ENCODE results near the gene CHRNG.

CHRNG gene, protein sequence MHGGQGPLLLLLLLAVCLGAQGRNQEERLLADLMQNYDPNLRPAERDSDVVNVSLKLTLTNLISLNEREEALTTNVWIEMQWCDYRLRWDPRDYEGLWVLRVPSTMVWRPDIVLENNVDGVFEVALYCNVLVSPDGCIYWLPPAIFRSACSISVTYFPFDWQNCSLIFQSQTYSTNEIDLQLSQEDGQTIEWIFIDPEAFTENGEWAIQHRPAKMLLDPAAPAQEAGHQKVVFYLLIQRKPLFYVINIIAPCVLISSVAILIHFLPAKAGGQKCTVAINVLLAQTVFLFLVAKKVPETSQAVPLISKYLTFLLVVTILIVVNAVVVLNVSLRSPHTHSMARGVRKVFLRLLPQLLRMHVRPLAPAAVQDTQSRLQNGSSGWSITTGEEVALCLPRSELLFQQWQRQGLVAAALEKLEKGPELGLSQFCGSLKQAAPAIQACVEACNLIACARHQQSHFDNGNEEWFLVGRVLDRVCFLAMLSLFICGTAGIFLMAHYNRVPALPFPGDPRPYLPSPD

DNA sequence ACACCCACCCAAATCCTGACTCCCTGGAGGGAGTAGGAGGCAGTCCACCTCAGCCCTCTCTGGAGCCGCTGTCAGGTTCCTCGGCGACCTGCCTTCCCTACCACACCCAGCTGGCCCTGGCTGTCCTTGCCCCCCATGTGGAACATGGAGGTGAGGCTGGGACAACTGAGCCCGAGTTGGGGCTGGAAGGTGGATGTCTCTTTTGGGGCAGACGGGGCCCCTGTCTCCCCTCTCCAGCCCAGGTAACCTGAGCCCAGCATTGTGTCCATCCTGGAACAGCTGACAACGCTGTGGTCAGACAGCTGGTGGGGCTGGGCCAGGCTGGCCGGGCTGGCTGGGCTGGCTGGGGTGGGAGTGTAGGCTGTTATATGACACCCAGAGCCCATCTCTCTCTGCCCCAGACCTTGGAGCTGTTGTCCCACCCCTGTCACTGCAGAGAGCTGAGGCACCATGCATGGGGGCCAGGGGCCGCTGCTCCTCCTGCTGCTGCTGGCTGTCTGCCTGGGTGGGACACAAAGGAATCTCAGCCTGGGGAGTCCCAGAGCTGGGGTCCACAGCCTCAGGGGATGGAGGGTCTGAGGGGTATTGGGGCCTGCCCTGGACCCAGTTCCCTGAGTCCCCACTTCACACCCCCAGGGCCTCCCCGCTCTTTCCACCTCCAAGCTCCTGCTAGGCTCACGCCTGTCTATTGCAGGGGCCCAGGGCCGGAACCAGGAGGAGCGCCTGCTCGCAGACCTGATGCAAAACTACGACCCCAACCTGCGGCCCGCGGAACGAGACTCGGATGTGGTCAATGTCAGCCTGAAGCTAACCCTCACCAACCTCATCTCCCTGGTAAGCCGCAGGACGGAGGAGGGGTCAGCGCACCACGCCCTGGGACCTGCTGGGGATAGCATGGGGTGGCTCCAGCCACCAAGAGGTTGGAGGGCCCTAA lies at the start of gene CHRNG:
TSS of gene CHRNG (plus strand) at position 395 of the 934 bp plus-strand sequence. CDS start at position 451, 56 bp downstream.
- H3K9ac ChIP-seq (ENCODE audit: low read length), result no peak within 1 kb of the TSS
- H3K9me3 ChIP-seq (ENCODE audit: control insufficient read depth, low read length), result no peaks in the 10 kb centered on the region
- H3K4me3 ChIP-seq (ENCODE audit: low read length), result no peak within 1 kb of the TSS
- H3K36me3 ChIP-seq (ENCODE audit: control insufficient read depth, insufficient read depth, low read length), result no peaks in the 10 kb centered on the region
- H3K27me3 ChIP-seq (ENCODE audit: control insufficient read depth, insufficient read depth, low read length), result peaks cover 14% of the 10 kb centered on the region
- H3K4me1 ChIP-seq (ENCODE audit: control insufficient read depth, insufficient read depth, low read length), result peaks cover 6% of the 10 kb centered on the region

DNA sequence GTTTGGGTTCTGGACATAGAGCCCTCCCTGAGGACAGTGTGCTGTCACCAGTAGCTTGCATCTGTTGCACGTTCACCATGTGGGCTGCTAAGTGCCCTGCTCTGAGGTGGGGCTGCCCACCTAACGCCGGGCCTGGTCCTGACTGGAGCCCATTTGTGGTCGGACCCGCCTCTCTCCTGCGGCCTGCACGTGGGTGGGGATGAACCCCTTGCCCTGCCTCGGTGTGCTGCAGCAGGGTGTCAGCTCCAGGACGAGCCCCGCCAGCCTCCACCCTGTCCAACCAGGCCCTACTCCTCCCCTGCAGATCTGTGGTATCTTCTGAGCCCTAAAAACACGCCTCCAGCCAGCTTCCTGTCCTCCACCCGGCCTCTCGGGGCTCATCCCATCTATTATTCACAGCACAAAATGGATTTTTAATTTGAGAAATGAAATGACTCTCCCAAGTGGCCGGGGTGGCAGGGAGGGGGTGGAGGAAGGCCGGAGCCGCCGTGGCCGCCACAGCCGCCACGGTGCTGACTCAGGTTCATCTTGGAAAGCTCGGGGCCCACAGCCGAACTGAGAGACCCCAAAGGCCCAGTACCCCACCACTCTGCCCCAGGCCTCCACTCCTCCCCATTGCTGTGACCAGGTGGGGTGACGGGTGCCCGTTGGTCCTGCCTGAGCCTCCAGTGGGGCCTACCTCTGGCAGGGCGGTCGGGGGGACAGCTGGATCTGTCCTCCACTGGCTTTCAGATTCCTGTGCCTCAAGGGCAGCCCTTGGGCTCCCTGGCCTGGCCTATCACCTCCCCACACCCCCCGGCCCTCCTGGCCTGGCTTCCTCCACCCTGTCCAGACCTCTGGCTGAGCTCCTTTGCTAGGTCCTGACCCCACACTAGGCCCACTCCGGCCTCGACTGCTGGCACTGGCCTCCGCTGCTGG lies 49.0 kb upstream of the CHRNG start:
- H3K9me3 ChIP-seq (ENCODE audit: control insufficient read depth, low read length), result no peaks in the 10 kb centered on the region
- H3K27me3 ChIP-seq (ENCODE audit: control insufficient read depth, insufficient read depth, low read length), result peaks cover 45% of the 10 kb centered on the region
- no peaks in the 10 kb centered on the region for H3K36me3 ChIP-seq (ENCODE audit: control insufficient read depth, insufficient read depth, low read length)
- no peaks in the 10 kb centered on the region for H3K4me1 ChIP-seq (ENCODE audit: control insufficient read depth, insufficient read depth, low read length)
- H3K9ac ChIP-seq (ENCODE audit: low read length), result no peak overlapping the region
- no peak overlapping the region for H3K4me3 ChIP-seq (ENCODE audit: low read length)

DNA sequence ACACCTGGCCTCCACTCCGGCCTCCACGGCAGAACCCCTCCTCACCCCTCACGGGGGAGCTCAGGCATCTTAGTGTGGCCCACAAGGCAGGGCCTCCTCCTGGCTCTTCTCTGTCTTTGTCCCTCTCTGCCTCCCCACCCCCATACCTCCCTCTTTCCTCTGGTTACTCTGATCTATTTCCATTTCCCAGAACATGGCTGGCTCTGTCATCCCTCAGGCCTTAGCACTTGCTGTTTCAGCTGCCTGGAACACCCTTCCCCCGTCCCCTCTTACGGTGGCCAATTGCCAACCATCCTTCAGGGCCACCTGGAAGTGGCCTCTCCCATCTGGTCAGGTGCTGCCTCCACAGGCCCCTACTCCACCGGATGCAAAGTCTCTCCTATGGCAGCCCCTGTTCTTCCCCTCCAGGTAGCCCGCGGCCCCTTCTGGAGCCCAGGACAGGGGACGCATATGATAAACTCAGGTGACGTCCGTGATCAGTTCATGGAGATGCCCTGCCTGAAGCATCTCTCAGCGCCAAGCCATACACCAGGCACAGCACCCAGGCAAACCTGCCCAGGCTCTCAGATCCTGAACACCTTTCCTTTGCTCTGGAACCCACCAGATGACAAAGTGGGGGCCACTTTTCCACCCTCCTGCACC lies 48.2 kb upstream of the CHRNG start:
- peaks cover 38% of the 10 kb centered on the region for H3K27me3 ChIP-seq (ENCODE audit: control insufficient read depth, insufficient read depth, low read length)

DNA sequence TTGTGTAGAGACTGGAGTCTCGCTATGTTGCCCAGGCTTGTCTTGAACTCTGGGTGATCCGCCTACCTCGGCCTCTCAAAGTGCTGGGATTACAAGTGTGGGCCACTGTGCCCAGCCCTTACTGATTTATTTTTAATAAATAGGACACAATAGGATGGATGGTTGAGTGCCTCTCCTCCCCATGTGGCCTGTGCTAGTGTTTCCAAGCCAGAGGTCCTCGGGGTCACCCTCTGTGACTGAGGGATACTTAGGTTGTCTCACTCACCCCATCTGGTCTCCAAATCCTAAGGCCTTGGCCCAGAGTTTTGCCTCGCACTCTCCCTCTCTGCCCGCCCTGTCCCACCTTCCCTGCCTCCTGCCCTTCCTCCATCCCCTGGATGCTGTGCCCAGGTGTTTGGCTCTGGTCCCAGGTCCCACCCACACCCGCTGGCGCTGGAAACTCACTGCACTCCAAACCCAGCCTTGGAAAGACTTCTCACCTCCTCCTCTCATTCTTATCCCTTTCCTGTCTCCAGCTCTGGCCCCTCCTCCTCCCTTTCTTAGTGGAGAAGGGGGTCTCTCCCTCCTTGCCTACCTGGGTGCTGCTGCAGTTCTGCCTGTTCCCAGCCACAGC lies 47.1 kb upstream of the CHRNG start:
- no peak overlapping the region for H3K9ac ChIP-seq (ENCODE audit: low read length)
- H3K9me3 ChIP-seq (ENCODE audit: control insufficient read depth, low read length), result no peaks in the 10 kb centered on the region
- H3K4me3 ChIP-seq (ENCODE audit: low read length), result no peak overlapping the region
- H3K36me3 ChIP-seq (ENCODE audit: control insufficient read depth, insufficient read depth, low read length), result no peaks in the 10 kb centered on the region
- no peaks in the 10 kb centered on the region for H3K4me1 ChIP-seq (ENCODE audit: control insufficient read depth, insufficient read depth, low read length)
- H3K27me3 ChIP-seq (ENCODE audit: control insufficient read depth, insufficient read depth, low read length), result peaks cover 27% of the 10 kb centered on the region

More for the DNA sequence above, 48.2 kb upstream of the CHRNG start:
- H3K4me3 ChIP-seq (ENCODE audit: low read length), result no peak overlapping the region
- H3K9ac ChIP-seq (ENCODE audit: low read length), result no peak overlapping the region
- H3K9me3 ChIP-seq (ENCODE audit: control insufficient read depth, low read length), result no peaks in the 10 kb centered on the region
- H3K4me1 ChIP-seq (ENCODE audit: control insufficient read depth, insufficient read depth, low read length), result no peaks in the 10 kb centered on the region
- H3K36me3 ChIP-seq (ENCODE audit: control insufficient read depth, insufficient read depth, low read length), result no peaks in the 10 kb centered on the region

DNA sequence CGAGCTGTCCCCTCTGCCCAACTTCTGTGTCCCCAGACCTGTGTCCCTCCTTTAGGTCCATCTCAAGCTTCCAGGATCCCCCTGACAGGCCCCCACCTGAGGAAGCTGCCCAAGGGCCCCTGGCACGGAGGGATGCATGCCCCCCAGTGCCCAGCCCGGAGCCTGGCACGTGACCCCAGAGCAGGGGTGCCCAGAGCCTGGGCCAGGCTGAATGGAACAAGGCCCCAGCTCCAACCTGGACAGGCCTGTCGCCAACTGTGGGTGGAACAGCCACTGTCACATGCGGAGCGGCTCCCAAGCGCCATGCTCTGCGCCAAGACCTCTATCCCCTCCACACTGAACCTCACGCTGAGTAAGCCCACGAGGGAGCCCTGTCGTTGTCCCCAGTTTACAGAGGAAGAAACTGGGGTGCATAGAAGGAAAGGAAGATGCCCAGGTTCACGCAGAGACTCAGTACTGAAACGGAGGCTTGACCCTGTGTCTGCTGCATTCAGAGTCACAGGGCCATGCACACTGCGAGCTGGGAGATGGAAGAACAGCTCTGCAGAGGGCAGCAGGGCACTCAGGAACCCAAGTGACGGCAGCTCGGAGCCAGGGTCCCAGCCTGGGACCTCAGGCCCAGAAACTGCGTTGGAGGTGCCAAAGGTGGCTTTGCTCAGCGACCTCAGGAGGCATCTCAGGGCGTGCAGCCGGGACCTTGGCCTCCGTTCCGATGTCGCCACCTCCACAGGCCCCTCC lies 46.4 kb upstream of the CHRNG start:
- H3K9ac ChIP-seq (ENCODE audit: low read length), result no peak overlapping the region
- H3K4me3 ChIP-seq (ENCODE audit: low read length), result no peak overlapping the region
- no peaks in the 10 kb centered on the region for H3K9me3 ChIP-seq (ENCODE audit: control insufficient read depth, low read length)
- H3K4me1 ChIP-seq (ENCODE audit: control insufficient read depth, insufficient read depth, low read length), result no peaks in the 10 kb centered on the region
- no peaks in the 10 kb centered on the region for H3K36me3 ChIP-seq (ENCODE audit: control insufficient read depth, insufficient read depth, low read length)
- peaks cover 21% of the 10 kb centered on the region for H3K27me3 ChIP-seq (ENCODE audit: control insufficient read depth, insufficient read depth, low read length)

DNA sequence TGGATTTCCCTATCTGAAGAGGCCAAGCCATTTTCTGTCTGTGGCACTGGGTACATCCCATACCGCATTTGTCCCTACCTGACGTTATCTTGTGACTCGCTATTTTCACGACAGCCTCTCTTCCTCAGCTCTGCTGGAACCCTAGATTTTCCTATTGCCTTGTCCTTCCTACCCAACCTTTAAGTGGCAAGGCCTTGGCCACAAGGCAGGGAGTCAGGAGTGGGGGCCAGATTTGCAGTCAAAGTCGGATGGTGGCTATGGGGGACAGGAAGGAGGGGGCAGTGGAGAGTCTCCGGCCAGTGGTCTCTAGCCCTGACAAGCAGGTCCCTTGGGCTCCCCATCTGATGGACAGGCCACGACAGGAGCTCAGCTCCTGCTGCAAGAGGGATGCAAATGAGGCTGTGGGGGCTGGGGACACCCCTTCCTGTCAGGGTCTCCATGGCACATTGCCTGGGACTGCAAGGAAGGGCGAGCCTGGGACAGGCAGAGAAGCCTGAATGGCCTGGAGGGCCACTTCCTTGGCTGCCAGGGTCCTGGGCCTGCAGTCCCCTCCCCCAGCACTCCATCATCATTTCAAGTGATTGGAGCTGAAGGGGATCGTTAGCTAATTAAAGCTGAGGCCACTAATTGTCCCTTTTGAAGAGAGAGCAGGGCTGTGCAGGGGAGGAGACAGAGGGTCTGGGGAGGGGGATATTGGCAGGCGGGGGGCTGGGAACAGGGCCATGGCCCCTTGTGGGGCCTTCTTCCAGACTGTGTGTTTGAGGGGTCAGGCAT lies 45.6 kb upstream of the CHRNG start:
- no peak overlapping the region for H3K9ac ChIP-seq (ENCODE audit: low read length)
- no peaks in the 10 kb centered on the region for H3K36me3 ChIP-seq (ENCODE audit: control insufficient read depth, insufficient read depth, low read length)
- peaks cover 14% of the 10 kb centered on the region for H3K27me3 ChIP-seq (ENCODE audit: control insufficient read depth, insufficient read depth, low read length)
- H3K4me3 ChIP-seq (ENCODE audit: low read length), result no peak overlapping the region
- no peaks in the 10 kb centered on the region for H3K9me3 ChIP-seq (ENCODE audit: control insufficient read depth, low read length)
- H3K4me1 ChIP-seq (ENCODE audit: control insufficient read depth, insufficient read depth, low read length), result no peaks in the 10 kb centered on the region

DNA sequence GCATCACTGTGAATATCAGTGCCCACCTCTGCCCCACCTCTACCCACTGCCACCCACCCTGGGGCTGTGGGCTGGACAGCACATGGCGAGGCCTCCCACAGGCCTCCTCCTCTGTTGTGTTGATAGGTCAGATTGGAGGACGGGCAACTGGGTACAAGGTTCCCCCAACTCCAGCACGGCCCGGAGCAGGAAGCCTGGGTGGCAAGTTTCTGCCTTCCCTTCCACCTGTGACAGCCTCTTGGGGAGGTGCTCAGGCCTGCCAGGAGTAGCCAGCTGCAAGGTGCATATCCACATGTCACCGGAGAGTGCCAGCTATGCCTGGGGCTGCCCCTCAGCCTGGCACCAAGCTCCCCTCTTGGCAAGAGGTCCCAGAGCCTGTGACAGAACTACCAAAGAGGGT lies 45.0 kb upstream of the CHRNG start:
- Histone ChIP-seq H3K9ac (ENCODE audit: low read length) (no peak overlapping the region), H3K9me3 (ENCODE audit: control insufficient read depth, low read length) (no peaks in the 10 kb centered on the region), H3K4me3 (ENCODE audit: low read length) (no peak overlapping the region), H3K27me3 (ENCODE audit: control insufficient read depth, insufficient read depth, low read length) (peaks cover 12% of the 10 kb centered on the region), H3K4me1 (ENCODE audit: control insufficient read depth, insufficient read depth, low read length) (no peaks in the 10 kb centered on the region), H3K36me3 (ENCODE audit: control insufficient read depth, insufficient read depth, low read length) (no peaks in the 10 kb centered on the region)

DNA sequence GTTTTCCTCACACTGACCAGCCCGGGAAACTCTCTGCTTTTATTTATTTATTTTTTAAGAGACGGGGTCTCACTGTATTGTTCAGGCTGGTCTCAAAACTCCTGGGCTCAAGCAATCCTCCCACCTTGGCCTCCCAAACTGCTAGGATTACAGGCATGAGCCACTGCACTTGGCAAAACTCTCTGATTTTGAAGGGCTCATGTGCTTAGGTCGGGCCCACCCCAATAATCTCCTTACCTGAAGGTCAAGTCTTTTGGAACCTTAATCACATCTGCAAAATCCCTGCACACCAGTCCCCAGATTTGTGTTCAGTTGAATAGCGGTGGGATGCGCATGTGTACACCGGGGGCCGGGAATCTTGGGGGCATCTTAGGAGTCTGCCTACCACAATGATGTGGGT lies 44.2 kb upstream of the CHRNG start:
- Histone ChIP-seq H3K4me1 (ENCODE audit: control insufficient read depth, insufficient read depth, low read length) (no peaks in the 10 kb centered on the region), H3K9me3 (ENCODE audit: control insufficient read depth, low read length) (no peaks in the 10 kb centered on the region), H3K9ac (ENCODE audit: low read length) (no peak overlapping the region), H3K36me3 (ENCODE audit: control insufficient read depth, insufficient read depth, low read length) (no peaks in the 10 kb centered on the region), H3K27me3 (ENCODE audit: control insufficient read depth, insufficient read depth, low read length) (peaks cover 7% of the 10 kb centered on the region), H3K4me3 (ENCODE audit: low read length) (no peak overlapping the region)

DNA sequence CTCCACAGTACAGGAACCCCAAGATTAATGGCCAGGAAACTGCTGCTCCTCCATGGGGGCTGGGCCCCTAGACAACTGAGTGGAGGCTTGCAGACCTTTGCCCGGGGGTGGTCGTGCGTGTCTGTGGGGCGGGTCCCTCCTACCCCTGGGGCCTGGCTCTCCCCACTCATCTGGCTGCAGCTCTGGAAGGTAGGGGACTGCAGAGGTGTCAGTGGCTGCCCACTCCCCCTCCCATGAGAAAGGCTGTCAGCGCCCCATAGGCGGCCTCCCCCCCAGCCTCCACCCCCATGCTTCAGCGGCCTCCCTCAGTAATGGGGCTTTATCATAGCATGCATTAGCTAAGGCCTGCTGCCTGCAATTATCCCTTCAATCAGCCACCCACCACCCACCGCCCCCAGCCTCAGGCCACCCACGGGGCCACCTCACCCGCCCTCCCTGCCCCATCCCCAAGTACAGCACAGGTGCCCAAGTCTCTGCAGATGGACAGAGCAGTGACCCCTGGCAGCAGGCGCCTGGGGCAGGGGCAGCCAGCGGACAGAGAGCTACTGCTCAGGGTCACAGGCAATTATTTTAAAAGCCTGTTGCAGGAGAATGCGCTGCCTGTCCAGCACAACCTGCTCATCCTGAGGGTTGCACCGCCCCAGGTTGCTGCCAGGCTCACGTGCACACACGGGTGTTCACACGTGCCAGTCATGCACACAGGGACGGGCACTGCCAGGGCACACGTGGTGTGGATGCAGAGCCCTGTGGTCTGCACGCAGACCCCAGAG lies 42.8 kb upstream of the CHRNG start:
- no peaks in the 10 kb centered on the region for H3K4me1 ChIP-seq (ENCODE audit: control insufficient read depth, insufficient read depth, low read length)

More for the DNA sequence above, 42.8 kb upstream of the CHRNG start:
- peaks cover 7% of the 10 kb centered on the region for H3K27me3 ChIP-seq (ENCODE audit: control insufficient read depth, insufficient read depth, low read length)
- no peaks in the 10 kb centered on the region for H3K9me3 ChIP-seq (ENCODE audit: control insufficient read depth, low read length)
- H3K4me3 ChIP-seq (ENCODE audit: low read length), result no peak overlapping the region
- H3K9ac ChIP-seq (ENCODE audit: low read length), result no peak overlapping the region
- H3K36me3 ChIP-seq (ENCODE audit: control insufficient read depth, insufficient read depth, low read length), result no peaks in the 10 kb centered on the region
